Uterus (tissue), 4 donors: ENCODE results near the gene XRCC4. TPM values are rescaled to one million over a fixed set of nuclear protein-coding genes. Genes with fewer than 3 reads are reported as not detected.

Source experiments
- DNase-seq, 2 donors: peaks; one replicate each; pipeline ENCODE4 v3.0.0-alpha.2; 2019 to 2020
- H3K27ac ChIP-seq, 2 donors: fragments of 200-600 bp; sonication (generic); 1 replicate in 1 of 2; 2 replicates in 1 of 2; pipeline ENCODE4 v1.5.1; 2016 to 2018
- H3K27me3 ChIP-seq, 2 donors: fragments of 200-600 bp; sonication (generic); one replicate each; pipeline ENCODE4 v1.5.1; 2018 to 2019; ENCODE audit warnings: control low read depth in 1 of 2
- H3K36me3 ChIP-seq, 2 donors: fragments of 200-600 bp; sonication (generic); one replicate each; pipeline ENCODE4 v1.5.1; 2019; ENCODE audit warnings: control low read depth in 1 of 2
- H3K4me1 ChIP-seq, 2 donors: fragments of 200-600 bp; sonication (generic); one replicate each; pipeline ENCODE4 v1.5.1; 2018 to 2019; ENCODE audit warnings: control low read depth in 1 of 2
- H3K4me3 ChIP-seq, 2 donors: fragments of 200-600 bp; sonication (generic); 1 replicate in 1 of 2; 2 replicates in 1 of 2; pipeline ENCODE4 v1.5.1; 2018 to 2019; ENCODE audit warnings: mild to moderate bottlenecking in 1 of 2
- H3K9me3 ChIP-seq, 2 donors: fragments of 200-600 bp; sonication (generic); one replicate each; pipeline ENCODE4 v1.5.1; 2019; ENCODE audit warnings: control low read depth in 1 of 2
- CTCF ChIP-seq, 4 experiments: fragments of 200-600 bp in 2 of 4; fragments of 450-650 bp in 2 of 4; sonication (generic) in 2 of 4; IDR thresholded peaks; one replicate each; pipeline ENCODE4 v1.5.1; 2016 to 2019; ENCODE audit warnings: antibody characterized with exemption in 4 of 4, mild to moderate bottlenecking in 2 of 4, moderate library complexity in 1 of 4
- POLR2A ChIP-seq, 2 donors: fragments of 450-650 bp; IDR thresholded peaks; one replicate each; pipeline ENCODE4 v1.6.1; 2016; ENCODE audit warnings: antibody characterized with exemption in 2 of 2, mild to moderate bottlenecking in 1 of 2, moderate library complexity in 1 of 2
- intact Hi-C: fragments of 100-400 bp; cut with DNase I; formaldehyde crosslinking; loops from one replicate; pipeline ENCODE4 v1.15.1; 2023; ENCODE audit warnings: low total_unique reads
- total RNA-seq, 4 donors: library from RNA; depleted of rRNA in 3 of 4; stranded (reverse); fragments of >200 nt in 3 of 4; gene quantifications; one replicate each; pipeline versions ENCODE4 v1.1.0 to v1.2.4, GENCODE V29; 2014 to 2023
- donor health status: DM: yes; HTN: yes; CAD: no.

Gene XRCC4
- total RNA-seq, 4 donors from 2014 or later, result 1.3 to 12.2 (median 5.5) TPM; not detected in 1

GRCh38 chr5:83048277-83048676 is 29.1 kb upstream of the XRCC4 start:
- no peak overlapping the region for H3K4me3 ChIP-seq
- TF ChIP-seq CTCF (IDR thresholded peaks at IDR 0.05) (no peak), POLR2A (IDR thresholded peaks at IDR 0.05) (no peak)
- H3K27ac ChIP-seq, result no peak overlapping the region

GRCh38 chr5:83048811-83049210 is 28.5 kb upstream of the XRCC4 start:
- Histone ChIP-seq H3K27ac (no peak overlapping the region), H3K36me3 (no peaks in the 10 kb centered on the region), H3K27me3 (no peaks in the 10 kb centered on the region), H3K4me3 (no peak overlapping the region), H3K4me1 (no peaks in the 10 kb centered on the region), H3K9me3 (no peaks in the 10 kb centered on the region)
- TF ChIP-seq POLR2A (IDR thresholded peaks at IDR 0.05), result no peak
- TF ChIP-seq CTCF (IDR thresholded peaks at IDR 0.05), result no peak
- intact Hi-C loops, result no loop called here
- DNase-seq, result no peak

More at GRCh38 chr5:83048277-83048676, 29.1 kb upstream of the XRCC4 start:
- Histone ChIP-seq H3K9me3 (no peaks in the 10 kb centered on the region), H3K27me3 (no peaks in the 10 kb centered on the region), H3K4me1 (no peaks in the 10 kb centered on the region), H3K36me3 (no peaks in the 10 kb centered on the region)
- intact Hi-C loops, result no loop called here
- no peak for DNase-seq

DNA sequence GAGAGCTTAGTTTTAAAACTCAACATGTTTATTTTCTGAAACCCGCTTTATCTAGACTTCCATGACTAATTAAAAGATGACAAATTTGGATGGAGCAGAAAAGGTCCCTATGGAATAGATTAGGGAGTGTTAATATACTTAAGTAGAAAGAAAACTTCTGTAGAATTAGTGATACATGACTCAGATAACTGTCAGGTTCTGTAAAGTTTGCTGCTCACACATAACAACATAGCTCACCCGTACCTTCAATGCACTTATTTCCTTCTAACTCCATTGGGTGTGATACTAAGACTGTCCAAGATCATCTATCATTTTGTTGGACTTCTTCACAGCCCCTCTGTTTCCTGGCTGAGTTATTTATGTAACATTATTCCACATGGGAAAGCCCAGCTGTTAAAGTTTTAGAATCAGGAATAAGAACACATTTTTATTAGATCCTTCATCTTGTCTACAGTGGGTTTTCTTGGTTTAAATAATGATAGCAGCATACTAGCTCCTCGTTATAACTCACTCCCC is 27.9 kb upstream of the XRCC4 start:
- Histone ChIP-seq H3K4me1 (no peaks in the 10 kb centered on the region), H3K27me3 (no peaks in the 10 kb centered on the region), H3K4me3 (no peak overlapping the region), H3K36me3 (no peaks in the 10 kb centered on the region), H3K9me3 (no peaks in the 10 kb centered on the region), H3K27ac (no peak overlapping the region)
- TF ChIP-seq POLR2A (IDR thresholded peaks at IDR 0.05), result no peak
- TF ChIP-seq CTCF (IDR thresholded peaks at IDR 0.05), result no peak
- intact Hi-C loops, result no loop called here
- DNase-seq, result no peak

DNA sequence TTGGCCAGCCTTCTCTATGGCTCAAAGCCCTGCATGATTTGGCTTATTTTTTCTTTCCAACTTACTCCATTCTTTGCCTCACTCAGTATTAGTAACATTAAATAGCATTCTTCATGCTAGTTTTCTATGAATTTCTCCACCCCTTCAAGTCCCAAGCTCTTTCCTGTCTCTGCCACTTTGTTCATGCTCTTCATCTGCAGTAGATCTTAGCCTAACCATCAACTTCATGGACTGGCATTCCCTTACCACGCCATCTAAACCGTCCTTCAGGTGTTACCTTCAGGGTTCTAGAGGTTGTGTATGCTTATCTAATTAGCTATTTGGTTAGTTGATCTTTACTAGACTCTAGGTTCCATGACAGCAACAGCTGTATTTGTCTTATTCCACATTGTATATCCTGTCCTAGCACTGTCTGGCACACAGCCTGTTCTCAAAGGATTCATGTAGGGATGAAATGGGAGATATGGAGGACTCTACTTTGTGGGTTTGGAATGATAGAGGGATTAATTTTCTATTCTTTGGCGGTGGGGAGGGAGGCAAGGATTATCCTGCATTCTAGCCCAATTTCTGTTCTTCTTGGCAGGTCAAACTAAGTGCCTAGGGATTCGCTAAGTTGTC is 26.5 kb upstream of the XRCC4 start:
- Histone ChIP-seq H3K36me3 (no peaks in the 10 kb centered on the region), H3K4me1 (no peaks in the 10 kb centered on the region), H3K27ac (no peak overlapping the region), H3K27me3 (no peaks in the 10 kb centered on the region), H3K4me3 (no peak overlapping the region), H3K9me3 (no peaks in the 10 kb centered on the region)
- intact Hi-C loops, result no loop called here
- TF ChIP-seq CTCF (IDR thresholded peaks at IDR 0.05), result no peak
- DNase-seq, result no peak

- H3K27ac ChIP-seq, result no peak overlapping the region
- H3K9me3 ChIP-seq, result no peaks in the 10 kb centered on the region
- intact Hi-C loops, result no loop called here
- TF ChIP-seq POLR2A (IDR thresholded peaks at IDR 0.05) (no peak), CTCF (IDR thresholded peaks at IDR 0.05) (no peak)
- H3K4me3 ChIP-seq, result no peak overlapping the region
- H3K36me3 ChIP-seq, result no peaks in the 10 kb centered on the region
- no peaks in the 10 kb centered on the region for H3K4me1 ChIP-seq
- H3K27me3 ChIP-seq, result no peaks in the 10 kb centered on the region
- no peak for DNase-seq
Measured at GRCh38 chr5:83055166-83055565, 22.2 kb upstream of the XRCC4 start.
